AG08395 (cell line): Measurements from ENCODE around the gene PLIN5.

Experiments
- DNase-seq: peaks from one replicate; pipeline ENCODE4 v3.0.0; 2012; ENCODE audit warnings: mixed read lengths, low spot score

PLIN5 gene

GRCh38 chr19:4505570-4506448 is 29.2 kb downstream of the PLIN5 start:
- no peak for DNase-seq

GRCh38 chr19:4504891-4505569 is 30.0 kb downstream of the PLIN5 start:
- no peak for DNase-seq

GRCh38 chr19:4504297-4504701 is 30.7 kb downstream of the PLIN5 start:
- DNase-seq = no peak

GRCh38 chr19:4503825-4504170 is 31.2 kb downstream of the PLIN5 start:
- no peak for DNase-seq

GRCh38 chr19:4503132-4503824 is 31.7 kb downstream of the PLIN5 start:
- no peak for DNase-seq

GRCh38 chr19:4502282-4503131 is 32.5 kb downstream of the PLIN5 start:
- no peak for DNase-seq

GRCh38 chr19:4501691-4502090 is 33.3 kb downstream of the PLIN5 start:
- DNase-seq = no peak

GRCh38 chr19:4500841-4501591 is 34.0 kb downstream of the PLIN5 start:
- no peak for DNase-seq

GRCh38 chr19:4499855-4500254 is 35.2 kb downstream of the PLIN5 start:
- no peak for DNase-seq

GRCh38 chr19:4499318-4499717 is 35.7 kb downstream of the PLIN5 start:
- DNase-seq = no peak

- DNase-seq = no peak
These were observed 36.3 kb downstream of the PLIN5 start for GRCh38 chr19:4498694-4499093.

GRCh38 chr19:4497770-4498389 is 37.1 kb downstream of the PLIN5 start:
- DNase-seq = no peak

- DNase-seq = no peak
These were observed 38.7 kb downstream of the PLIN5 start for GRCh38 chr19:4496304-4496703.

- DNase-seq = no peak
These were observed 39.6 kb downstream of the PLIN5 start for GRCh38 chr19:4495471-4495870.

GRCh38 chr19:4494691-4495064 is 40.3 kb downstream of the PLIN5 start:
- DNase-seq = no peak

GRCh38 chr19:4493929-4494690 is 40.9 kb downstream of the PLIN5 start:
- no peak for DNase-seq

- DNase-seq = no peak
These were observed 41.7 kb downstream of the PLIN5 start for GRCh38 chr19:4493104-4493928.

- no peak for DNase-seq
These were observed 42.5 kb downstream of the PLIN5 start for GRCh38 chr19:4492337-4493103.
